GM12874 (cell line): Measurements from ENCODE around the gene C19orf38.

Experiments
- CTCF ChIP-seq: IDR thresholded peaks from 2 replicates; pipeline ENCODE4 v1.5.1; 2011; ENCODE audit warnings: low read depth, mild to moderate bottlenecking, control low read depth, low read length, moderate library complexity; ENCODE audit not compliant: insufficient read depth

The C19orf38 gene

GRCh38 chr19:10842788-10843187 lies 5.4 kb upstream of the C19orf38 start:
- no peak for TF ChIP-seq CTCF

- no peak for TF ChIP-seq CTCF
Measured at GRCh38 chr19:10846500-10847202, 1.6 kb upstream of the C19orf38 start.

GRCh38 chr19:10850631-10851030 lies 2.4 kb downstream of the C19orf38 start:
- no peak for TF ChIP-seq CTCF

- TF ChIP-seq CTCF, result no peak
Measured at GRCh38 chr19:10852098-10852800, 4.0 kb downstream of the C19orf38 start.

GRCh38 chr19:10852941-10853340 lies 4.7 kb downstream of the C19orf38 start:
- TF ChIP-seq CTCF, result no peak

GRCh38 chr19:10854350-10855089 lies 6.3 kb downstream of the C19orf38 start:
- TF ChIP-seq CTCF, result no peak

- TF ChIP-seq CTCF, result peak; percentile 80
Measured at GRCh38 chr19:10855879-10856522, 7.8 kb downstream of the C19orf38 start.
